Activated CD4-positive, alpha-beta T cell treated with anti-CD3 and anti-CD28 coated beads for 4 hours (primary cell): Measurements from ENCODE around the gene POU3F4.

Source experiments
- DNase-seq, 2 donors: peaks; one replicate each; pipeline ENCODE4 v3.0.0-alpha.2; 2020

Gene POU3F4

GRCh38 chrX:83508006-83508405, at the start of gene POU3F4:
POU3F4 (plus strand) TSS chrX:83508290; CDS start chrX:83508325, 35 bp downstream.
- DNase-seq = no peak

- DNase-seq = peak in 1 of 2 donors; percentile 5
Observed at GRCh38 chrX:83469551-83469950, 38.5 kb upstream of the POU3F4 start.

- no peak for DNase-seq
Observed at GRCh38 chrX:83495898-83496297, 12.2 kb upstream of the POU3F4 start.

- no peak for DNase-seq
Observed at GRCh38 chrX:83501003-83501402, 7.1 kb upstream of the POU3F4 start.

- no peak for DNase-seq
Observed at GRCh38 chrX:83501530-83501929, 6.6 kb upstream of the POU3F4 start.

GRCh38 chrX:83504721-83505479, 3.2 kb upstream of the POU3F4 start:
- DNase-seq = no peak

- no peak for DNase-seq
Observed at GRCh38 chrX:83508526-83509253, 600 bp downstream of the POU3F4 start.

- no peak for DNase-seq
Observed at GRCh38 chrX:83509254-83509801, 1.2 kb downstream of the POU3F4 start.

- no peak for DNase-seq
Observed at GRCh38 chrX:83510510-83511062, 2.5 kb downstream of the POU3F4 start.

- no peak for DNase-seq
Observed at GRCh38 chrX:83511208-83511607, 3.1 kb downstream of the POU3F4 start.

GRCh38 chrX:83512111-83512510, 4.0 kb downstream of the POU3F4 start:
- DNase-seq = no peak

GRCh38 chrX:83516597-83516996, 8.5 kb downstream of the POU3F4 start:
- no peak for DNase-seq

- DNase-seq = no peak
Observed at GRCh38 chrX:83521905-83522304, 13.8 kb downstream of the POU3F4 start.

- DNase-seq = no peak
Observed at GRCh38 chrX:83529950-83530349, 21.9 kb downstream of the POU3F4 start.

GRCh38 chrX:83535417-83536196, 27.5 kb downstream of the POU3F4 start:
- no peak for DNase-seq
